CD4-positive, alpha-beta T cell (primary cell): ENCODE results near the gene NCK2. TPM values are rescaled to one million over a fixed set of nuclear protein-coding genes. Genes with fewer than 3 reads are reported as not detected.

Source experiments
- ATAC-seq: fragments of 200-7000 bp; cut with Tn5 transposase; one replicate; pipeline ENCODE4 v1.10.0; 2022; ENCODE audit warnings: mild to moderate bottlenecking; ENCODE audit not compliant: poor library complexity
- CTCF ChIA-PET: fragments of 350-600 bp; sonication (Branson Sonifier 250); formaldehyde crosslinking; loops from one replicate; lab custom pipeline; 2021; ENCODE audit warnings: antibody characterized with exemption, inconsistent platforms; lab: Charles Lee
- POLR2A ChIA-PET: fragments of 350-600 bp; sonication (Branson Sonifier 250); formaldehyde crosslinking; loops from one replicate; lab custom pipeline; 2021; ENCODE audit warnings: antibody characterized with exemption, inconsistent platforms; lab: Charles Lee
- DNase-seq, 14 experiments: peaks; one replicate each; pipeline ENCODE4 v3.0.0-alpha.2; 2013 to 2020; ENCODE audit warnings: mixed read lengths in 2 of 14
- H3K27ac ChIP-seq, 2 donors: one replicate each; pipeline versions ENCODE4 v1.5.1 to v1.7.0; 2013; ENCODE audit warnings: low read length in 2 of 2, low read depth in 1 of 2, mild to moderate bottlenecking in 1 of 2
- H3K27me3 ChIP-seq, 2 experiments: 1 replicate in 1 of 2; 2 replicates in 1 of 2; pipeline versions ENCODE4 v1.6.1 to v1.7.0; 2013; ENCODE audit warnings: low read length in 2 of 2, control low read depth in 1 of 2, mild to moderate bottlenecking in 1 of 2, moderate library complexity in 1 of 2; ENCODE audit not compliant: insufficient read depth in 2 of 2, control insufficient read depth in 1 of 2
- H3K36me3 ChIP-seq: one replicate; pipeline ENCODE4 v1.6.1; 2013; ENCODE audit warnings: low read length, control low read depth; ENCODE audit not compliant: insufficient read depth
- H3K4me1 ChIP-seq: one replicate; pipeline ENCODE4 v1.6.1; 2013; ENCODE audit warnings: low read length, control low read depth; ENCODE audit not compliant: insufficient read depth
- H3K4me3 ChIP-seq: one replicate; pipeline ENCODE4 v1.5.1; 2013; ENCODE audit warnings: mild to moderate bottlenecking, low read length, moderate library complexity
- H3K9me3 ChIP-seq, 2 experiments: 1 replicate in 1 of 2; 2 replicates in 1 of 2; pipeline versions ENCODE4 v1.6.1 to v1.7.0; 2013; ENCODE audit warnings: low read length in 2 of 2, mild to moderate bottlenecking in 2 of 2, control low read depth in 1 of 2, moderate library complexity in 1 of 2; ENCODE audit not compliant: control insufficient read depth in 1 of 2, insufficient read depth in 1 of 2
- H3K27ac Mint-ChIP-seq: one replicate; pipeline ENCODE4 v1.8.0; 2020; ENCODE audit warnings: mixed read lengths
- H3K27me3 Mint-ChIP-seq: one replicate; pipeline ENCODE4 v1.8.0; 2021; ENCODE audit warnings: mixed read lengths
- H3K36me3 Mint-ChIP-seq: one replicate; pipeline ENCODE4 v1.8.0; 2021; ENCODE audit warnings: low read depth, mixed read lengths
- H3K4me1 Mint-ChIP-seq: one replicate; pipeline ENCODE4 v1.8.0; 2021; ENCODE audit warnings: low read depth, mixed read lengths
- H3K4me3 Mint-ChIP-seq: one replicate; pipeline ENCODE4 v1.8.0; 2020; ENCODE audit warnings: mild to moderate bottlenecking, mixed read lengths
- H3K9me3 Mint-ChIP-seq: one replicate; pipeline ENCODE4 v1.8.0; 2020; ENCODE audit warnings: mixed read lengths
- CTCF ChIP-seq: fragments of 200-600 bp; IDR thresholded peaks from one replicate; pipeline ENCODE4 v1.8.0; 2022; ENCODE audit warnings: antibody characterized with exemption, mild to moderate bottlenecking
- intact Hi-C, 2 experiments: fragments of 100-400 bp; cut with DNase I in 1 of 2; cut with micrococcal nuclease in 1 of 2; formaldehyde crosslinking; loops; one replicate each; pipeline versions ENCODE4 v1.15.1 to v1.9.0; 2023 to 2025; cut with DNase I, micrococcal nuclease
- total RNA-seq, 174 experiments: library from RNA in 2 of 174; stranded (reverse) in 2 of 174; gene quantifications; one replicate each; pipeline ENCODE4 v1.2.3 and lab custom pipeline; 2021 to 2026

NCK2 gene
- total RNA-seq, 2 experiments from 2014 or later = 92.1 to 92.3 TPM

- Histone ChIP-seq H3K27ac (peak overlapping the region in 1 of 2 donors; percentile 59), H3K9me3 (no peaks in the 10 kb centered on the region), H3K27me3 (no peaks in the 10 kb centered on the region), H3K4me1 (peaks cover 86% of the 10 kb centered on the region), H3K4me3 (no peak overlapping the region), H3K36me3 (peaks cover 17% of the 10 kb centered on the region)
- POLR2A ChIA-PET = interaction anchor here (1.9 to 7.4 kb wide), 4 partner anchors 10 to 320 kb away, joined by 5 to 69 read pairs (median 20); no protein-coding TSS in a partner anchor
- TF ChIP-seq CTCF = no peak
- DNase-seq = no peak
- Mint-ChIP-seq H3K27ac (peak overlapping the region; percentile 98), H3K27me3 (no peaks in the 10 kb centered on the region), H3K4me3 (peak overlapping the region; percentile 79), H3K4me1 (peaks cover 93% of the 10 kb centered on the region), H3K36me3 (peaks cover 46% of the 10 kb centered on the region), H3K9me3 (no peaks in the 10 kb centered on the region)
- intact Hi-C loops = no loop called here
- CTCF ChIA-PET = interaction anchor here (0.7 to 0.9 kb wide), 2 partner anchors 13 to 26 kb away, joined by 3 to 4 read pairs; no protein-coding TSS in a partner anchor
- ATAC-seq = no peak
Observed at GRCh38 chr2:105774781-105775337, 30.1 kb downstream of the NCK2 start.

GRCh38 chr2:105775809-105776559 is 31.3 kb downstream of the NCK2 start:
- peak overlapping the region; percentile 69 to 92 for H3K27ac ChIP-seq
- peaks cover 23% of the 10 kb centered on the region for H3K36me3 ChIP-seq
- TF ChIP-seq CTCF = no peak
- Mint-ChIP-seq H3K27ac (peak overlapping the region; percentile 98), H3K4me1 (peaks cover 94% of the 10 kb centered on the region), H3K36me3 (peaks cover 44% of the 10 kb centered on the region), H3K9me3 (no peaks in the 10 kb centered on the region), H3K27me3 (no peaks in the 10 kb centered on the region), H3K4me3 (peak overlapping the region; percentile 79)
- H3K27me3 ChIP-seq = no peaks in the 10 kb centered on the region
- intact Hi-C loops = no loop called here
- ATAC-seq = peak; percentile 62
- no peaks in the 10 kb centered on the region for H3K9me3 ChIP-seq
- H3K4me3 ChIP-seq = peak overlapping the region; percentile 41
- CTCF ChIA-PET = interaction anchor here (0.9 to 2.0 kb wide), 3 partner anchors 14 to 32 kb away, joined by 3 to 5 read pairs (median 4); no protein-coding TSS in a partner anchor
- H3K4me1 ChIP-seq = peaks cover 92% of the 10 kb centered on the region
- DNase-seq = peak in 5 of 14 experiments; percentile 28 to 86 (median 68)
- POLR2A ChIA-PET = interaction anchor here (1.4 to 7.4 kb wide), 9 partner anchors 11 to 319 kb away, joined by 3 to 69 read pairs (median 5); no protein-coding TSS in a partner anchor

GRCh38 chr2:105776560-105776928 is 31.8 kb downstream of the NCK2 start:
- DNase-seq = no peak
- CTCF ChIA-PET = interaction anchor here (1.0 to 2.0 kb wide), 2 partner anchors 13 to 33 kb away, joined by 3 to 5 read pairs; no protein-coding TSS in a partner anchor
- Mint-ChIP-seq H3K27ac (peak overlapping the region; percentile 98), H3K36me3 (peaks cover 49% of the 10 kb centered on the region), H3K9me3 (no peaks in the 10 kb centered on the region), H3K27me3 (no peaks in the 10 kb centered on the region), H3K4me1 (peaks cover 97% of the 10 kb centered on the region), H3K4me3 (peak overlapping the region; percentile 79)
- no peak for TF ChIP-seq CTCF
- no peaks in the 10 kb centered on the region for H3K27me3 ChIP-seq
- POLR2A ChIA-PET = interaction anchor here (0.6 to 7.4 kb wide), 12 partner anchors 11 to 318 kb away, joined by 3 to 69 read pairs (median 4); no protein-coding TSS in a partner anchor
- H3K4me3 ChIP-seq = peak overlapping the region; percentile 41
- intact Hi-C loops = no loop called here
- H3K9me3 ChIP-seq = no peaks in the 10 kb centered on the region
- peaks cover 27% of the 10 kb centered on the region for H3K36me3 ChIP-seq
- no peak for ATAC-seq
- H3K27ac ChIP-seq = peak overlapping the region; percentile 69 to 92
- peaks cover 92% of the 10 kb centered on the region for H3K4me1 ChIP-seq
